ENCODE results near the gene GPR45.
"Not testable (repeated sequence)": the region's sequence is repeated elsewhere in the genome, so short reads cannot be mapped to it uniquely, and the experiment has no call there.

GPR45 gene

GRCh38 chr2:105249181-105249580 is 7.6 kb downstream of the GPR45 start:
- H3K27me3 ChIP-seq (ENCODE audit: insufficient read depth, low read depth) = no peaks in the 10 kb centered on the region
- H3K4me1 ChIP-seq (ENCODE audit: low read depth, poor library complexity, severe bottlenecking) = no peaks in the 10 kb centered on the region
- H3K4me3 ChIP-seq (IDR thresholded peaks at IDR 0.05; ENCODE audit: insufficient read depth, low read depth, low read length) = no peak overlapping the region
- no peaks in the 10 kb centered on the region for H3K79me2 ChIP-seq (ENCODE audit: insufficient read depth, low read depth)
- H3K4me2 ChIP-seq = no peak overlapping the region
- H3K36me3 ChIP-seq (ENCODE audit: insufficient read depth) = no peaks in the 10 kb centered on the region
- no peaks in the 10 kb centered on the region for H4K20me1 ChIP-seq (ENCODE audit: insufficient read depth)
- no peak overlapping the region for H2AFZ ChIP-seq (ENCODE audit: low read depth)
- no peak for TF ChIP-seq CTCF (conservative IDR thresholded peaks at IDR 0.05; ENCODE audit: low read depth, low read length)
- H3K27ac ChIP-seq = no peak overlapping the region
- no peak overlapping the region for H3K9ac ChIP-seq

- Histone ChIP-seq H3K4me2 (no peak overlapping the region), H2AFZ (ENCODE audit: low read depth) (no peak overlapping the region), H3K4me3 (IDR thresholded peaks at IDR 0.05; ENCODE audit: insufficient read depth, low read depth, low read length) (no peak overlapping the region), H3K27ac (no peak overlapping the region), H4K20me1 (ENCODE audit: insufficient read depth) (no peaks in the 10 kb centered on the region), H3K9ac (no peak overlapping the region), H3K79me2 (ENCODE audit: insufficient read depth, low read depth) (no peaks in the 10 kb centered on the region), H3K4me1 (ENCODE audit: low read depth, poor library complexity, severe bottlenecking) (no peaks in the 10 kb centered on the region), H3K27me3 (ENCODE audit: insufficient read depth, low read depth) (no peaks in the 10 kb centered on the region), H3K36me3 (ENCODE audit: insufficient read depth) (no peaks in the 10 kb centered on the region)
- no peak for TF ChIP-seq CTCF (conservative IDR thresholded peaks at IDR 0.05; ENCODE audit: low read depth, low read length)
These were observed 8.3 kb downstream of the GPR45 start for GRCh38 chr2:105249891-105250290.

GRCh38 chr2:105251016-105251648 is 9.6 kb downstream of the GPR45 start:
- H3K9ac ChIP-seq; H3K36me3 ChIP-seq (ENCODE audit: insufficient read depth); H3K4me3 ChIP-seq (IDR thresholded peaks at IDR 0.05; ENCODE audit: insufficient read depth, low read depth, low read length); H2AFZ ChIP-seq (ENCODE audit: low read depth); H3K4me1 ChIP-seq (ENCODE audit: low read depth, poor library complexity, severe bottlenecking); H3K27ac ChIP-seq; H3K27me3 ChIP-seq (ENCODE audit: insufficient read depth, low read depth); H3K4me2 ChIP-seq; H4K20me1 ChIP-seq (ENCODE audit: insufficient read depth); H3K79me2 ChIP-seq (ENCODE audit: insufficient read depth, low read depth): not testable (repeated sequence)

- no peak for TF ChIP-seq CTCF (conservative IDR thresholded peaks at IDR 0.05; ENCODE audit: low read depth, low read length)
- Histone ChIP-seq H3K4me2 (no peak overlapping the region), H3K27ac (no peak overlapping the region), H3K4me3 (IDR thresholded peaks at IDR 0.05; ENCODE audit: insufficient read depth, low read depth, low read length) (no peak overlapping the region), H3K27me3 (ENCODE audit: insufficient read depth, low read depth) (no peaks in the 10 kb centered on the region), H3K36me3 (ENCODE audit: insufficient read depth) (no peaks in the 10 kb centered on the region), H3K79me2 (ENCODE audit: insufficient read depth, low read depth) (no peaks in the 10 kb centered on the region), H3K4me1 (ENCODE audit: low read depth, poor library complexity, severe bottlenecking) (no peaks in the 10 kb centered on the region), H4K20me1 (ENCODE audit: insufficient read depth) (no peaks in the 10 kb centered on the region), H2AFZ (ENCODE audit: low read depth) (no peak overlapping the region), H3K9ac (no peak overlapping the region)
These were observed 10.7 kb downstream of the GPR45 start for GRCh38 chr2:105252271-105252670.

- Histone ChIP-seq H3K4me3 (IDR thresholded peaks at IDR 0.05; ENCODE audit: insufficient read depth, low read depth, low read length) (no peak overlapping the region), H4K20me1 (ENCODE audit: insufficient read depth) (no peaks in the 10 kb centered on the region), H3K79me2 (ENCODE audit: insufficient read depth, low read depth) (no peaks in the 10 kb centered on the region), H3K27me3 (ENCODE audit: insufficient read depth, low read depth) (no peaks in the 10 kb centered on the region), H2AFZ (ENCODE audit: low read depth) (no peak overlapping the region), H3K4me2 (no peak overlapping the region), H3K36me3 (ENCODE audit: insufficient read depth) (no peaks in the 10 kb centered on the region), H3K4me1 (ENCODE audit: low read depth, poor library complexity, severe bottlenecking) (no peaks in the 10 kb centered on the region), H3K9ac (no peak overlapping the region), H3K27ac (no peak overlapping the region)
- no peak for TF ChIP-seq CTCF (conservative IDR thresholded peaks at IDR 0.05; ENCODE audit: low read depth, low read length)
These were observed 13.1 kb downstream of the GPR45 start for GRCh38 chr2:105254531-105255210.

Data from KMS-11 (cell line).